H9 (cell line): ENCODE data around the gene FADS1. TPM values are rescaled to one million over a fixed set of nuclear protein-coding genes. Genes with fewer than 3 reads are reported as not detected.
A peak's percentile ranks its signal among the peaks of the same experiment; 100 is the strongest.

Experiments
- DNase-seq: peaks from one replicate; pipeline ENCODE4 v3.0.0-alpha.2; 2017
- H2AFZ ChIP-seq: one replicate; pipeline ENCODE4 v1.6.1; 2013; ENCODE audit warnings: mild to moderate bottlenecking, low read length, control low read depth, moderate library complexity
- H2AK5ac ChIP-seq: 2 replicates; pipeline ENCODE4 v1.6.1; 2013; ENCODE audit warnings: low read length, control low read depth, mixed read lengths; ENCODE audit not compliant: insufficient read length
- H2BK120ac ChIP-seq: one replicate; pipeline ENCODE4 v1.6.1; 2013; ENCODE audit warnings: low read depth, mild to moderate bottlenecking, low read length, control low read depth, inconsistent platforms; ENCODE audit not compliant: poor library complexity, severe bottlenecking
- H2BK12ac ChIP-seq: 2 replicates; pipeline ENCODE4 v1.6.1; 2013; ENCODE audit warnings: low read length, control low read depth, mixed read lengths, low read depth; ENCODE audit not compliant: insufficient read length
- H2BK15ac ChIP-seq: 2 replicates; pipeline ENCODE4 v1.6.1; 2013; ENCODE audit warnings: low read depth, low read length, control low read depth
- H2BK20ac ChIP-seq: one replicate; pipeline ENCODE4 v1.6.1; 2013; ENCODE audit warnings: low read depth, mild to moderate bottlenecking, low read length, control low read depth, inconsistent platforms; ENCODE audit not compliant: poor library complexity, severe bottlenecking
- H2BK5ac ChIP-seq: 2 replicates; pipeline ENCODE4 v1.6.1; 2013; ENCODE audit warnings: low read length, control low read depth, mixed read lengths; ENCODE audit not compliant: insufficient read length
- H3K14ac ChIP-seq: 2 replicates; pipeline ENCODE4 v1.6.1; 2013; ENCODE audit warnings: low read length, control low read depth; ENCODE audit not compliant: insufficient read depth
- H3K18ac ChIP-seq: 2 replicates; pipeline ENCODE4 v1.6.1; 2013; ENCODE audit warnings: low read depth, mild to moderate bottlenecking, mixed read lengths, low read length, control low read depth; ENCODE audit not compliant: insufficient read length
- H3K23ac ChIP-seq: 2 replicates; pipeline ENCODE4 v1.6.1; 2013; ENCODE audit warnings: low read length, control low read depth, mixed read lengths, low read depth; ENCODE audit not compliant: insufficient read length
- H3K23me2 ChIP-seq: 2 replicates; pipeline ENCODE4 v1.6.1; 2013; ENCODE audit warnings: low read depth, mild to moderate bottlenecking, mixed read lengths, low read length, control low read depth; ENCODE audit not compliant: insufficient read length, poor library complexity, severe bottlenecking
- H3K27ac ChIP-seq: 2 replicates; pipeline ENCODE4 v1.5.1; 2013; ENCODE audit warnings: low read length, control low read depth, mixed read lengths, low read depth; ENCODE audit not compliant: insufficient read length
- H3K27me3 ChIP-seq: 2 replicates; pipeline ENCODE4 v1.6.1; 2013; ENCODE audit warnings: low read length, control low read depth, inconsistent platforms; ENCODE audit not compliant: insufficient read depth
- H3K4ac ChIP-seq: 2 replicates; pipeline ENCODE4 v1.6.1; 2013; ENCODE audit warnings: low read depth, mild to moderate bottlenecking, control low read depth, inconsistent platforms, low read length, moderate library complexity
- H3K4me1 ChIP-seq: 2 replicates; pipeline ENCODE4 v1.6.1; 2013; ENCODE audit warnings: low read length, control low read depth, inconsistent platforms; ENCODE audit not compliant: insufficient read depth
- H3K4me2 ChIP-seq: 2 replicates; pipeline ENCODE4 v1.6.1; 2013; ENCODE audit warnings: low read length, control low read depth, mixed read lengths; ENCODE audit not compliant: insufficient read length, insufficient read depth
- H3K56ac ChIP-seq: 2 replicates; pipeline ENCODE4 v1.6.1; 2013; ENCODE audit warnings: low read depth, mild to moderate bottlenecking, mixed read lengths, low read length, control low read depth; ENCODE audit not compliant: insufficient read length
- H3K79me1 ChIP-seq: 2 replicates; pipeline ENCODE4 v1.6.1; 2013; ENCODE audit warnings: low read depth, mild to moderate bottlenecking, moderate library complexity, low read length, control low read depth, inconsistent platforms; ENCODE audit not compliant: insufficient read depth, poor library complexity, severe bottlenecking
- H3K79me2 ChIP-seq: 2 replicates; pipeline ENCODE4 v1.6.1; 2013; ENCODE audit warnings: low read length, control low read depth, inconsistent platforms; ENCODE audit not compliant: insufficient read depth
- H3K9ac ChIP-seq: 2 replicates; pipeline ENCODE4 v1.6.1; 2013; ENCODE audit warnings: low read length, control low read depth, mixed read lengths; ENCODE audit not compliant: insufficient read length; ENCODE audit errors: extremely low read depth
- H3K9me3 ChIP-seq: one replicate; pipeline ENCODE4 v1.6.1; 2013; ENCODE audit warnings: low read depth, low read length, inconsistent platforms; ENCODE audit not compliant: control insufficient read depth
- H3T11ph ChIP-seq: one replicate; pipeline ENCODE4 v1.6.1; 2013; ENCODE audit warnings: mild to moderate bottlenecking, low read length, control low read depth, inconsistent platforms
- H4K20me1 ChIP-seq: one replicate; pipeline ENCODE4 v1.6.1; 2013; ENCODE audit not compliant: control insufficient read depth, insufficient read length, insufficient read depth
- H4K5ac ChIP-seq: 2 replicates; pipeline ENCODE4 v1.6.1; 2013; ENCODE audit warnings: low read depth, mild to moderate bottlenecking, mixed read lengths, low read length, control low read depth; ENCODE audit not compliant: insufficient read length
- H4K8ac ChIP-seq: replicated peaks from 2 replicates; pipeline ENCODE4 v1.6.1; 2013; ENCODE audit warnings: low read length, control low read depth, mixed read lengths, low read depth; ENCODE audit not compliant: insufficient read length
- H4K91ac ChIP-seq: 2 replicates; pipeline ENCODE4 v1.6.1; 2013; ENCODE audit warnings: low read depth, mild to moderate bottlenecking, moderate library complexity, mixed read lengths, low read length, control low read depth; ENCODE audit not compliant: insufficient read length
- H3K27ac Mint-ChIP-seq, 3 experiments: 2 replicates in 2 of 3; 3 replicates in 1 of 3; pipeline ENCODE4 v1.8.0; 2020 to 2021; ENCODE audit warnings: mixed read lengths in 3 of 3, mild to moderate bottlenecking in 1 of 3, moderate library complexity in 1 of 3
- H3K27me3 Mint-ChIP-seq: 2 replicates; pipeline ENCODE4 v1.8.0; 2021; ENCODE audit warnings: low read depth, mild to moderate bottlenecking, moderate library complexity, mixed read lengths
- H3K36me3 Mint-ChIP-seq, 3 experiments: 2 replicates in 2 of 3; 3 replicates in 1 of 3; pipeline ENCODE4 v1.8.0; 2020 to 2021; ENCODE audit warnings: low read depth in 3 of 3, mixed read lengths in 3 of 3; ENCODE audit not compliant: insufficient read depth in 1 of 3
- H3K4me1 Mint-ChIP-seq, 2 experiments: 2 replicates each; pipeline ENCODE4 v1.8.0; 2020; ENCODE audit warnings: mixed read lengths in 2 of 2
- H3K4me3 Mint-ChIP-seq, 2 experiments: 2 replicates in 1 of 2; 3 replicates in 1 of 2; pipeline ENCODE4 v1.8.0; 2020 to 2021; ENCODE audit warnings: mild to moderate bottlenecking in 2 of 2, mixed read lengths in 2 of 2, moderate library complexity in 1 of 2
- H3K9me3 Mint-ChIP-seq, 2 experiments: 2 replicates in 1 of 2; 3 replicates in 1 of 2; pipeline ENCODE4 v1.8.0; 2020; ENCODE audit warnings: mild to moderate bottlenecking in 2 of 2, mixed read lengths in 2 of 2, moderate library complexity in 1 of 2
- WGBS: extraction: QIAGEN DNeasy Blood & Tissue Kit; methylation state at CpG from one replicate; pipeline ENCODE4 v1.1.7; 2013; ENCODE audit warnings: missing lambda C conversion rate, low lambda C conversion rate, mixed read lengths; ENCODE audit not compliant: insufficient read length; ENCODE audit errors: extremely low coverage; 5-methylcytosine and 5-hydroxymethylcytosine counted together
- total RNA-seq: library from RNA; stranded (reverse); gene quantifications from 2 replicates; pipeline ENCODE4 v1.2.1, GENCODE V29; 2021
- TF ChIP-seq, protein P1 (sequence below): fragments of 200-600 bp; sonication (generic); conservative IDR thresholded peaks from 3 replicates; pipeline ENCODE4 v1.8.0; 2021; ENCODE audit warnings: antibody characterized with exemption, mild to moderate bottlenecking

Gene FADS1
- total RNA-seq, 1 experiment from 2014 or later, result 125 TPM

DNA sequence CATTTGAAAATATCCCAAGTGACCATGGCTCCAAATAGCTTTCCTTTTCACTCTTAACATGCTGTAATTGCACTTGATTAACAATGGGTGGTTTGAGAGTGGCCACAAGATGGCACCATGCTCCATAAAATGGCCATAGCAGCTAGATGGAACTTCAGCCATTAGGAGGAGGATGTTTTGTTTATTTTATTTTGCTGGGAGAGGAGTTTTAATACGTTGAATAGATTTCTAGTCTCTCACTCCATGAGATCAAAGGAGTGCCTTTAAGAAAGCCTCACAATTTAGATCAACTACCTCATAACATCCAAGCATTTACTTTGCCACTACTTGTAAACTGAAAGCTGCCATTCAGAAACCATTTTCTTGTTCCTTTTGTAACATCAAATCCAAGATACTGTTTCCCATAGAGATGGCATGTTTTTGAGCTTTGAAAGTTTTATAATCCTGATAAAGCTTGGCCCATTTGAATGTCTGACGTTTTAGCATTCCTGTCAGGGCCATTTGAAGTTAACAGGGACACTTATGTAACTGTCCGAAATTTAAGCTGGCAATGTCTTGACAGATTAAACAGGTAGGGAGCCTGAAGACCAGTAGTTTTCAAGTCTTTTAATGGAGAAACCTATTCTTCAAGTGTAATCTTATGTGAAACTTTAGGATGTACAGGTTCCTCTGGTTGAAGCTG, 19.4 kb downstream of the FADS1 start:
- no peak overlapping the region for H3K4me2 ChIP-seq
- H2BK12ac ChIP-seq, result no peak overlapping the region
- H3K27me3 ChIP-seq, result no peaks in the 10 kb centered on the region
- H3K4me3 Mint-ChIP-seq, result no peak overlapping the region
- H3K4me1 ChIP-seq, result no peaks in the 10 kb centered on the region
- no peak overlapping the region for H3K4ac ChIP-seq
- H3K56ac ChIP-seq, result no peak overlapping the region
- H2BK20ac ChIP-seq, result no peak overlapping the region
- H3K9me3 Mint-ChIP-seq, result no peaks in the 10 kb centered on the region
- H4K20me1 ChIP-seq, result no peaks in the 10 kb centered on the region
- no peak overlapping the region for H2AK5ac ChIP-seq
- H3K79me1 ChIP-seq, result peaks cover 5% of the 10 kb centered on the region
- H4K91ac ChIP-seq, result no peak overlapping the region
- H2BK5ac ChIP-seq, result no peak overlapping the region
- peaks cover 16% of the 10 kb centered on the region; the same call in 1 of the 2 replicates for H3K79me2 ChIP-seq
- H4K5ac ChIP-seq, result no peak overlapping the region
- peak; percentile 69 for DNase-seq
- peaks cover 18 to 24% of the 10 kb centered on the region in 2 experiments for H3K4me1 Mint-ChIP-seq
- H3K23me2 ChIP-seq, result peaks cover 3% of the 10 kb centered on the region
- no peak overlapping the region for H3K9ac ChIP-seq
- H3K18ac ChIP-seq, result no peak overlapping the region
- no peak overlapping the region for H3T11ph ChIP-seq
- no peak overlapping the region for H3K27ac ChIP-seq
- H3K23ac ChIP-seq, result no peak overlapping the region
- H2BK120ac ChIP-seq, result no peak overlapping the region
- H3K27ac Mint-ChIP-seq, result peak overlapping the region in 1 of 3 experiments; percentile 26; a peak in 1 of 7 replicates
- no peak overlapping the region for H2BK15ac ChIP-seq
- TF ChIP-seq, protein P1, sequence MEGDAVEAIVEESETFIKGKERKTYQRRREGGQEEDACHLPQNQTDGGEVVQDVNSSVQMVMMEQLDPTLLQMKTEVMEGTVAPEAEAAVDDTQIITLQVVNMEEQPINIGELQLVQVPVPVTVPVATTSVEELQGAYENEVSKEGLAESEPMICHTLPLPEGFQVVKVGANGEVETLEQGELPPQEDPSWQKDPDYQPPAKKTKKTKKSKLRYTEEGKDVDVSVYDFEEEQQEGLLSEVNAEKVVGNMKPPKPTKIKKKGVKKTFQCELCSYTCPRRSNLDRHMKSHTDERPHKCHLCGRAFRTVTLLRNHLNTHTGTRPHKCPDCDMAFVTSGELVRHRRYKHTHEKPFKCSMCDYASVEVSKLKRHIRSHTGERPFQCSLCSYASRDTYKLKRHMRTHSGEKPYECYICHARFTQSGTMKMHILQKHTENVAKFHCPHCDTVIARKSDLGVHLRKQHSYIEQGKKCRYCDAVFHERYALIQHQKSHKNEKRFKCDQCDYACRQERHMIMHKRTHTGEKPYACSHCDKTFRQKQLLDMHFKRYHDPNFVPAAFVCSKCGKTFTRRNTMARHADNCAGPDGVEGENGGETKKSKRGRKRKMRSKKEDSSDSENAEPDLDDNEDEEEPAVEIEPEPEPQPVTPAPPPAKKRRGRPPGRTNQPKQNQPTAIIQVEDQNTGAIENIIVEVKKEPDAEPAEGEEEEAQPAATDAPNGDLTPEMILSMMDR, result peak; percentile 92
- peaks cover 29 to 65% (median 59%) of the 10 kb centered on the region in 3 experiments; a peak in 6 of 7 replicates for H3K36me3 Mint-ChIP-seq
- H3K14ac ChIP-seq, result no peak overlapping the region
- H3K9me3 ChIP-seq, result no peaks in the 10 kb centered on the region
- no peak overlapping the region for H2AFZ ChIP-seq
- H4K8ac ChIP-seq, result no peak overlapping the region
- H3K27me3 Mint-ChIP-seq, result no peaks in the 10 kb centered on the region; the same call in 1 of the 2 replicates
- WGBS, result no CpG with 5 or more reads among the region's 3 CpGs
